ENCODE data around the gene AFF3.
A peak's percentile ranks its signal among the peaks of the same experiment; 100 is the strongest.

Gene AFF3

GRCh38 chr2:99648178-99648844 lies 494.1 kb downstream of the AFF3 start:
- Histone ChIP-seq H3K79me1 (replicated peaks; ENCODE audit: low read length, poor library complexity, severe bottlenecking) (peaks cover 3% of the 10 kb centered on the region), H3K4ac (ENCODE audit: low read depth in 1 of 2, low read length in 2 of 2) (no peak overlapping the region), H3K4me3 (ENCODE audit: insufficient read depth in 1 of 2, low read depth in 1 of 2, low read length in 2 of 2) (peak overlapping the region in 1 of 2 experiments; percentile 29), H2AFZ (ENCODE audit: low read depth, low read length) (no peak overlapping the region), H2BK5ac (ENCODE audit: low read depth, low read length, poor library complexity, severe bottlenecking) (no peak overlapping the region), H3K4me1 (ENCODE audit: control insufficient read depth, insufficient read depth, low read depth, low read length) (peaks cover 11% of the 10 kb centered on the region), H2BK12ac (ENCODE audit: low read length in 2 of 2) (peak overlapping the region in 1 of 2 experiments; percentile 59), H2BK15ac (ENCODE audit: low read depth, poor library complexity, severe bottlenecking) (no peak overlapping the region), H3K27me3 (ENCODE audit: control insufficient read depth in 1 of 2, insufficient read depth in 1 of 2, low read length in 2 of 2) (peaks cover 0 to 54% of the 10 kb centered on the region in 2 experiments), H3K27ac (ENCODE audit: low read length, poor library complexity, severe bottlenecking) (no peak overlapping the region), H3K36me3 (ENCODE audit: control insufficient read depth in 1 of 2, insufficient read depth in 2 of 2, low read depth in 1 of 2, low read length in 2 of 2) (peaks cover 0 to 5% of the 10 kb centered on the region in 2 experiments), H3K14ac (ENCODE audit: low read length in 2 of 2) (no peak overlapping the region), H3K23ac (ENCODE audit: low read length in 2 of 2) (no peak overlapping the region), H3K18ac (ENCODE audit: low read depth in 1 of 2, low read length in 2 of 2) (peak overlapping the region in 1 of 2 experiments; percentile 28), H2BK120ac (ENCODE audit: low read depth, low read length) (no peak overlapping the region), H3K9me3 (ENCODE audit: control insufficient read depth, low read length) (no peaks in the 10 kb centered on the region), H4K91ac (ENCODE audit: low read length) (no peak overlapping the region), H2AK5ac (ENCODE audit: low read length, severe bottlenecking) (no peak overlapping the region), H3K4me2 (ENCODE audit: low read length, poor library complexity, severe bottlenecking) (no peak overlapping the region), H3K9ac (ENCODE audit: low read length) (peak overlapping the region; percentile 34), H4K8ac (ENCODE audit: low read length) (no peak overlapping the region)
- DNase-seq, result peak; percentile 89
- WGBS, result 70% methylated on average over 3 of the region's 4 CpGs

- no peak overlapping the region for H4K91ac ChIP-seq (ENCODE audit: low read length)
- no peak overlapping the region for H2BK5ac ChIP-seq (ENCODE audit: low read depth, low read length, poor library complexity, severe bottlenecking)
- no peak overlapping the region for H3K9ac ChIP-seq (ENCODE audit: low read length)
- no peak overlapping the region for H2AK5ac ChIP-seq (ENCODE audit: low read length, severe bottlenecking)
- H2AFZ ChIP-seq (ENCODE audit: low read depth, low read length), result no peak overlapping the region
- H3K4ac ChIP-seq (ENCODE audit: low read depth in 1 of 2, low read length in 2 of 2), result no peak overlapping the region
- peaks cover 0 to 53% of the 10 kb centered on the region in 2 experiments for H3K27me3 ChIP-seq (ENCODE audit: control insufficient read depth in 1 of 2, insufficient read depth in 1 of 2, low read length in 2 of 2)
- H2BK15ac ChIP-seq (ENCODE audit: low read depth, poor library complexity, severe bottlenecking), result no peak overlapping the region
- H3K9me3 ChIP-seq (ENCODE audit: control insufficient read depth, low read length), result no peaks in the 10 kb centered on the region
- H4K8ac ChIP-seq (ENCODE audit: low read length), result no peak overlapping the region
- WGBS, result 96% methylated on average over 2 of the region's 2 CpGs
- H3K14ac ChIP-seq (ENCODE audit: low read length in 2 of 2), result no peak overlapping the region
- no peak overlapping the region for H3K4me2 ChIP-seq (ENCODE audit: low read length, poor library complexity, severe bottlenecking)
- H3K18ac ChIP-seq (ENCODE audit: low read depth in 1 of 2, low read length in 2 of 2), result no peak overlapping the region
- H2BK12ac ChIP-seq (ENCODE audit: low read length in 2 of 2), result no peak overlapping the region
- peaks cover 6% of the 10 kb centered on the region for H3K79me1 ChIP-seq (replicated peaks; ENCODE audit: low read length, poor library complexity, severe bottlenecking)
- no peak for DNase-seq
- H3K23ac ChIP-seq (ENCODE audit: low read length in 2 of 2), result no peak overlapping the region
- no peak overlapping the region for H3K27ac ChIP-seq (ENCODE audit: low read length, poor library complexity, severe bottlenecking)
- H3K4me1 ChIP-seq (ENCODE audit: control insufficient read depth, insufficient read depth, low read depth, low read length), result peaks cover 5% of the 10 kb centered on the region
- peaks cover 0 to 5% of the 10 kb centered on the region in 2 experiments for H3K36me3 ChIP-seq (ENCODE audit: control insufficient read depth in 1 of 2, insufficient read depth in 2 of 2, low read depth in 1 of 2, low read length in 2 of 2)
- no peak overlapping the region for H2BK120ac ChIP-seq (ENCODE audit: low read depth, low read length)
- H3K4me3 ChIP-seq (ENCODE audit: insufficient read depth in 1 of 2, low read depth in 1 of 2, low read length in 2 of 2), result no peak overlapping the region
These were observed 496.4 kb downstream of the AFF3 start for GRCh38 chr2:99645960-99646359.

GRCh38 chr2:99644419-99644787 lies 498.0 kb downstream of the AFF3 start:
- H4K8ac ChIP-seq (ENCODE audit: low read length), result no peak overlapping the region
- peaks cover 0 to 5% of the 10 kb centered on the region in 2 experiments for H3K36me3 ChIP-seq (ENCODE audit: control insufficient read depth in 1 of 2, insufficient read depth in 2 of 2, low read depth in 1 of 2, low read length in 2 of 2)
- no peak overlapping the region for H2BK15ac ChIP-seq (ENCODE audit: low read depth, poor library complexity, severe bottlenecking)
- H2AFZ ChIP-seq (ENCODE audit: low read depth, low read length), result no peak overlapping the region
- 83% methylated on average over 5 of the region's 5 CpGs for WGBS
- no peaks in the 10 kb centered on the region for H3K9me3 ChIP-seq (ENCODE audit: control insufficient read depth, low read length)
- H3K23ac ChIP-seq (ENCODE audit: low read length in 2 of 2), result no peak overlapping the region
- peaks cover 8% of the 10 kb centered on the region for H3K79me1 ChIP-seq (replicated peaks; ENCODE audit: low read length, poor library complexity, severe bottlenecking)
- no peak overlapping the region for H4K91ac ChIP-seq (ENCODE audit: low read length)
- peaks cover 9% of the 10 kb centered on the region for H3K4me1 ChIP-seq (ENCODE audit: control insufficient read depth, insufficient read depth, low read depth, low read length)
- no peak overlapping the region for H3K18ac ChIP-seq (ENCODE audit: low read depth in 1 of 2, low read length in 2 of 2)
- no peak overlapping the region for H3K9ac ChIP-seq (ENCODE audit: low read length)
- H2BK120ac ChIP-seq (ENCODE audit: low read depth, low read length), result no peak overlapping the region
- no peak overlapping the region for H2AK5ac ChIP-seq (ENCODE audit: low read length, severe bottlenecking)
- H3K27ac ChIP-seq (ENCODE audit: low read length, poor library complexity, severe bottlenecking), result no peak overlapping the region
- no peak overlapping the region for H2BK12ac ChIP-seq (ENCODE audit: low read length in 2 of 2)
- H3K4me3 ChIP-seq (ENCODE audit: insufficient read depth in 1 of 2, low read depth in 1 of 2, low read length in 2 of 2), result no peak overlapping the region
- no peak overlapping the region for H2BK5ac ChIP-seq (ENCODE audit: low read depth, low read length, poor library complexity, severe bottlenecking)
- no peak overlapping the region for H3K4me2 ChIP-seq (ENCODE audit: low read length, poor library complexity, severe bottlenecking)
- peaks cover 0 to 59% of the 10 kb centered on the region in 2 experiments for H3K27me3 ChIP-seq (ENCODE audit: control insufficient read depth in 1 of 2, insufficient read depth in 1 of 2, low read length in 2 of 2)
- no peak overlapping the region for H3K14ac ChIP-seq (ENCODE audit: low read length in 2 of 2)
- no peak overlapping the region for H3K4ac ChIP-seq (ENCODE audit: low read depth in 1 of 2, low read length in 2 of 2)
- DNase-seq, result no peak

GRCh38 chr2:99643787-99644418 lies 498.5 kb downstream of the AFF3 start:
- WGBS, result 95% methylated on average over 7 of the region's 9 CpGs
- Histone ChIP-seq H3K4me2 (ENCODE audit: low read length, poor library complexity, severe bottlenecking) (no peak overlapping the region), H3K4me3 (ENCODE audit: insufficient read depth in 1 of 2, low read depth in 1 of 2, low read length in 2 of 2) (no peak overlapping the region), H2BK5ac (ENCODE audit: low read depth, low read length, poor library complexity, severe bottlenecking) (no peak overlapping the region), H3K14ac (ENCODE audit: low read length in 2 of 2) (no peak overlapping the region), H2BK120ac (ENCODE audit: low read depth, low read length) (no peak overlapping the region), H3K9me3 (ENCODE audit: control insufficient read depth, low read length) (no peaks in the 10 kb centered on the region), H4K8ac (ENCODE audit: low read length) (no peak overlapping the region), H3K27me3 (ENCODE audit: control insufficient read depth in 1 of 2, insufficient read depth in 1 of 2, low read length in 2 of 2) (peaks cover 0 to 60% of the 10 kb centered on the region in 2 experiments), H3K4ac (ENCODE audit: low read depth in 1 of 2, low read length in 2 of 2) (no peak overlapping the region), H2AK5ac (ENCODE audit: low read length, severe bottlenecking) (no peak overlapping the region), H3K4me1 (ENCODE audit: control insufficient read depth, insufficient read depth, low read depth, low read length) (peaks cover 9% of the 10 kb centered on the region), H3K27ac (ENCODE audit: low read length, poor library complexity, severe bottlenecking) (no peak overlapping the region), H2BK12ac (ENCODE audit: low read length in 2 of 2) (no peak overlapping the region), H2BK15ac (ENCODE audit: low read depth, poor library complexity, severe bottlenecking) (no peak overlapping the region), H3K23ac (ENCODE audit: low read length in 2 of 2) (no peak overlapping the region), H3K36me3 (ENCODE audit: control insufficient read depth in 1 of 2, insufficient read depth in 2 of 2, low read depth in 1 of 2, low read length in 2 of 2) (peaks cover 0 to 5% of the 10 kb centered on the region in 2 experiments), H3K9ac (ENCODE audit: low read length) (no peak overlapping the region), H4K91ac (ENCODE audit: low read length) (no peak overlapping the region), H3K79me1 (replicated peaks; ENCODE audit: low read length, poor library complexity, severe bottlenecking) (peaks cover 8% of the 10 kb centered on the region), H3K18ac (ENCODE audit: low read depth in 1 of 2, low read length in 2 of 2) (no peak overlapping the region), H2AFZ (ENCODE audit: low read depth, low read length) (no peak overlapping the region)
- DNase-seq, result no peak

Data from mesenchymal stem cell (in vitro differentiated cells and primary cell).